Kidney epithelial cell (primary cell): ENCODE data around the gene NELL1. TPM values are rescaled to one million over a fixed set of nuclear protein-coding genes. Genes with fewer than 3 reads are reported as not detected.
"Not testable (repeated sequence)": the region's sequence is repeated elsewhere in the genome, so short reads cannot be mapped to it uniquely, and the experiment has no call there.

Experiments
- DNase-seq: peaks from one replicate; pipeline ENCODE4 v3.0.0-alpha.2; 2010; ENCODE audit warnings: low read depth
- H3K27me3 ChIP-seq: 2 replicates; pipeline ENCODE4 v1.6.0; 2011; ENCODE audit warnings: low read length; ENCODE audit not compliant: control insufficient read depth, insufficient read depth
- H3K36me3 ChIP-seq: 2 replicates; pipeline ENCODE4 v1.5.1; 2011; ENCODE audit warnings: low read length; ENCODE audit not compliant: control insufficient read depth, insufficient read depth
- H3K4me3 ChIP-seq: 2 replicates; pipeline ENCODE4 v1.5.1; 2011; ENCODE audit warnings: low read depth, mild to moderate bottlenecking, control low read depth, low read length
- CTCF ChIP-seq: IDR thresholded peaks from 2 replicates; pipeline ENCODE4 v1.5.1; 2011; ENCODE audit warnings: mild to moderate bottlenecking, moderate library complexity, low read length, control low read depth, inconsistent platforms; ENCODE audit not compliant: insufficient read depth, poor library complexity, severe bottlenecking
- total RNA-seq: library from RNA; depleted of rRNA; stranded (reverse); fragments of >200 nt; gene quantifications from 2 replicates; pipeline ENCODE4 v1.2.3, GENCODE V29; 2015

Gene NELL1
- total RNA-seq, 1 donor from 2014 or later, result 0.17 TPM

- no peak for DNase-seq
- H3K4me3 ChIP-seq, result no peak overlapping the region
- H3K36me3 ChIP-seq, result no peaks in the 10 kb centered on the region
- TF ChIP-seq CTCF, result no peak
- H3K27me3 ChIP-seq, result no peaks in the 10 kb centered on the region
Measured at GRCh38 chr11:20844216-20844615, 174.8 kb downstream of the NELL1 start.

DNA sequence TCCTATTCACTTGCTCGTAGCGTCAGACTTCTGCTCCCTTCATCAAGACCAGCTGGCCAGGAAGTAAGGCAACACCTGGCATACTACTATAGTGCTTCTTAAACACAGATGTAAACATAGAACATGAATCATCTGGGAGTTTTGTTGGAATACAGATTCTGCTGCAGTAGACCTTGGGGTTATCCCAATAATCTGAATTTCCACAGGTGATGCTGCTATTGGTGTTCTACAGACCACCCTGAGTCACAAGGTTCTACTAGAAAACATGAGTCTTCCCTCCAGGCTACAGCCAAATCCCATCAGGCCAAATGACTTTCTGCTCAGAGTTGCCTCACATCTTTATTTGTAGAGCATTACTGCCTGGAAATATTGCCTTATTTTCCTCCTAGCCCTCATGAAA is 175.2 kb downstream of the NELL1 start:
- no peak for DNase-seq
- no peaks in the 10 kb centered on the region for H3K36me3 ChIP-seq
- no peaks in the 10 kb centered on the region for H3K27me3 ChIP-seq
- TF ChIP-seq CTCF, result no peak
- H3K4me3 ChIP-seq, result no peak overlapping the region

GRCh38 chr11:20854215-20854955 is 185.0 kb downstream of the NELL1 start:
- Histone ChIP-seq H3K36me3 (no peaks in the 10 kb centered on the region), H3K27me3 (no peaks in the 10 kb centered on the region), H3K4me3 (no peak overlapping the region)
- TF ChIP-seq CTCF, result no peak
- no peak for DNase-seq

GRCh38 chr11:20861322-20861721 is 191.9 kb downstream of the NELL1 start:
- TF ChIP-seq CTCF, result no peak
- Histone ChIP-seq H3K36me3 (no peaks in the 10 kb centered on the region), H3K4me3 (no peak overlapping the region), H3K27me3 (no peaks in the 10 kb centered on the region)
- no peak for DNase-seq

- H3K4me3 ChIP-seq, H3K27me3 ChIP-seq, H3K36me3 ChIP-seq, DNase-seq: not testable (repeated sequence)
Measured at GRCh38 chr11:20862263-20862662, 192.9 kb downstream of the NELL1 start.

DNA sequence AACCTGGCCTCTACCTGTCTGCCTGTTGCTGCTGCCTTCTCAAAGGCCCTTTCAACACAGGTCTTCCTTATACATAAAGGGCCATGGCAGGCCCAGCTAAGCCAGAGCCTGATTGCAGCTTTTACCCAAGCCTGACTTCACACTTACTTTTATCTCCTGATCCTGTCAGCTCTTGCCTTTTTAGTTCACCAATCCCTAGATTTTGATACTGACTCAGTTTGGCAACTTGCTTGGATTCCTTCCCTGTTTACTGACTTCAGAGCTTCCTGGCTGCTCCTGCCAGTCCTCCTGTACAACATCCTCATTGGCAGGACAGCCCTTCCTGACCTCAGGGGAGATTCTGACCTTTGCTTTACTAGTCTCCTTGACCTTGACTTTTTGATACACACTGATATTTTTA is 195.2 kb downstream of the NELL1 start:
- Histone ChIP-seq H3K4me3 (no peak overlapping the region), H3K36me3 (no peaks in the 10 kb centered on the region), H3K27me3 (no peaks in the 10 kb centered on the region)
- DNase-seq, result no peak
- TF ChIP-seq CTCF, result no peak
